ENCODE data around the gene IDE. TPM values are rescaled to one million over a fixed set of nuclear protein-coding genes. Genes with fewer than 3 reads are reported as not detected.
"Not testable (repeated sequence)": the region's sequence is repeated elsewhere in the genome, so short reads cannot be mapped to it uniquely, and the experiment has no call there.

IDE gene
- total RNA-seq, 1 experiment from 2014 or later = 41.2 TPM

- no peaks in the 10 kb centered on the region for H3K9me2 ChIP-seq (ENCODE audit: insufficient read depth)
- no peak overlapping the region for H2AFZ ChIP-seq
- no peaks in the 10 kb centered on the region for H3K27me3 ChIP-seq (ENCODE audit: insufficient read depth, low read depth)
- TF ChIP-seq EZH2 (IDR thresholded peaks at IDR 0.05; ENCODE audit: low read depth) = no peak
- TF ChIP-seq, protein P1, sequence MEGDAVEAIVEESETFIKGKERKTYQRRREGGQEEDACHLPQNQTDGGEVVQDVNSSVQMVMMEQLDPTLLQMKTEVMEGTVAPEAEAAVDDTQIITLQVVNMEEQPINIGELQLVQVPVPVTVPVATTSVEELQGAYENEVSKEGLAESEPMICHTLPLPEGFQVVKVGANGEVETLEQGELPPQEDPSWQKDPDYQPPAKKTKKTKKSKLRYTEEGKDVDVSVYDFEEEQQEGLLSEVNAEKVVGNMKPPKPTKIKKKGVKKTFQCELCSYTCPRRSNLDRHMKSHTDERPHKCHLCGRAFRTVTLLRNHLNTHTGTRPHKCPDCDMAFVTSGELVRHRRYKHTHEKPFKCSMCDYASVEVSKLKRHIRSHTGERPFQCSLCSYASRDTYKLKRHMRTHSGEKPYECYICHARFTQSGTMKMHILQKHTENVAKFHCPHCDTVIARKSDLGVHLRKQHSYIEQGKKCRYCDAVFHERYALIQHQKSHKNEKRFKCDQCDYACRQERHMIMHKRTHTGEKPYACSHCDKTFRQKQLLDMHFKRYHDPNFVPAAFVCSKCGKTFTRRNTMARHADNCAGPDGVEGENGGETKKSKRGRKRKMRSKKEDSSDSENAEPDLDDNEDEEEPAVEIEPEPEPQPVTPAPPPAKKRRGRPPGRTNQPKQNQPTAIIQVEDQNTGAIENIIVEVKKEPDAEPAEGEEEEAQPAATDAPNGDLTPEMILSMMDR (conservative IDR thresholded peaks at IDR 0.05) = no peak
- no peaks in the 10 kb centered on the region for H3F3A ChIP-seq (ENCODE audit: insufficient read depth, low read depth)
- ChIA-PET POLR2A (ENCODE audit: unreplicated experiment) (no interaction called here), CTCF (no interaction called here)
- no peak overlapping the region for H3K4me2 ChIP-seq
- H4K20me1 ChIP-seq (ENCODE audit: insufficient read depth) = no peaks in the 10 kb centered on the region
- no peak for DNase-seq
- H3K79me2 ChIP-seq (ENCODE audit: low read depth) = no peaks in the 10 kb centered on the region
- H3K36me3 ChIP-seq (ENCODE audit: low read depth) = no peaks in the 10 kb centered on the region
- no peaks in the 10 kb centered on the region for H3K4me1 ChIP-seq (replicated peaks; ENCODE audit: insufficient read depth)
- intact Hi-C loops (cut with micrococcal nuclease; ENCODE audit: unreplicated experiment) = no loop called here
- no peak overlapping the region for H3K4me3 ChIP-seq
- BruUV-seq (replicated peaks) = no TSS peak
- no peak overlapping the region for H3K27ac ChIP-seq
- H3K9me3 ChIP-seq (ENCODE audit: insufficient read depth, low read depth) = no peaks in the 10 kb centered on the region
Measured at GRCh38 chr10:92440578-92440977, 133.3 kb downstream of the IDE start.

GRCh38 chr10:92438220-92438619 is 135.7 kb downstream of the IDE start:
- CTCF ChIA-PET = no interaction called here
- no peaks in the 10 kb centered on the region for H3K36me3 ChIP-seq (ENCODE audit: low read depth)
- no peaks in the 10 kb centered on the region for H3K79me2 ChIP-seq (ENCODE audit: low read depth)
- H3K9me2 ChIP-seq (ENCODE audit: insufficient read depth) = no peaks in the 10 kb centered on the region
- no TSS peak for BruUV-seq (replicated peaks)
- no peaks in the 10 kb centered on the region for H4K20me1 ChIP-seq (ENCODE audit: insufficient read depth)
- H3K4me3 ChIP-seq = no peak overlapping the region
- POLR2A ChIA-PET (ENCODE audit: unreplicated experiment) = no interaction called here
- no peaks in the 10 kb centered on the region for H3F3A ChIP-seq (ENCODE audit: insufficient read depth, low read depth)
- H2AFZ ChIP-seq = no peak overlapping the region
- H3K4me2 ChIP-seq = no peak overlapping the region
- no peaks in the 10 kb centered on the region for H3K9me3 ChIP-seq (ENCODE audit: insufficient read depth, low read depth)
- intact Hi-C loops (cut with micrococcal nuclease; ENCODE audit: unreplicated experiment) = loop anchor here (10.0 kb wide), 1 partner anchor 523 kb away; no protein-coding TSS in a partner anchor
- no peak overlapping the region for H3K27ac ChIP-seq
- H3K4me1 ChIP-seq (replicated peaks; ENCODE audit: insufficient read depth) = no peaks in the 10 kb centered on the region
- H3K27me3 ChIP-seq (ENCODE audit: insufficient read depth, low read depth) = no peaks in the 10 kb centered on the region
- DNase-seq = no peak
- no peak for TF ChIP-seq EZH2 (IDR thresholded peaks at IDR 0.05; ENCODE audit: low read depth)
- TF ChIP-seq, protein P1 (conservative IDR thresholded peaks at IDR 0.05) = no peak

GRCh38 chr10:92436611-92437010 is 137.3 kb downstream of the IDE start:
- H3K4me2 ChIP-seq = no peak overlapping the region
- no peaks in the 10 kb centered on the region for H4K20me1 ChIP-seq (ENCODE audit: insufficient read depth)
- no peak for TF ChIP-seq EZH2 (IDR thresholded peaks at IDR 0.05; ENCODE audit: low read depth)
- TF ChIP-seq, protein P1 (conservative IDR thresholded peaks at IDR 0.05) = no peak
- ChIA-PET POLR2A (ENCODE audit: unreplicated experiment) (no interaction called here), CTCF (interaction anchor here (0.6 kb wide), 1 partner anchor 528 kb away, joined by 10 read pairs; no protein-coding TSS in a partner anchor)
- H2AFZ ChIP-seq = no peak overlapping the region
- H3K4me1 ChIP-seq (replicated peaks; ENCODE audit: insufficient read depth) = no peaks in the 10 kb centered on the region
- intact Hi-C loops (cut with micrococcal nuclease; ENCODE audit: unreplicated experiment) = loop anchor here (10.0 kb wide), 1 partner anchor 522 kb away; no protein-coding TSS in a partner anchor
- no peaks in the 10 kb centered on the region for H3K9me2 ChIP-seq (ENCODE audit: insufficient read depth)
- H3K27ac ChIP-seq = no peak overlapping the region
- DNase-seq = no peak
- no peaks in the 10 kb centered on the region for H3K36me3 ChIP-seq (ENCODE audit: low read depth)
- H3K27me3 ChIP-seq (ENCODE audit: insufficient read depth, low read depth) = no peaks in the 10 kb centered on the region
- H3K79me2 ChIP-seq (ENCODE audit: low read depth) = no peaks in the 10 kb centered on the region
- BruUV-seq (replicated peaks) = no TSS peak
- no peaks in the 10 kb centered on the region for H3F3A ChIP-seq (ENCODE audit: insufficient read depth, low read depth)
- H3K9me3 ChIP-seq (ENCODE audit: insufficient read depth, low read depth) = no peaks in the 10 kb centered on the region
- no peak overlapping the region for H3K4me3 ChIP-seq

GRCh38 chr10:92436065-92436464 is 137.8 kb downstream of the IDE start:
- DNase-seq; H3K4me1 ChIP-seq (replicated peaks; ENCODE audit: insufficient read depth); H3K4me3 ChIP-seq; BruUV-seq (replicated peaks); H3F3A ChIP-seq (ENCODE audit: insufficient read depth, low read depth); H3K27ac ChIP-seq; H2AFZ ChIP-seq; H4K20me1 ChIP-seq (ENCODE audit: insufficient read depth); H3K4me2 ChIP-seq; POLR2A ChIA-PET (ENCODE audit: unreplicated experiment); H3K27me3 ChIP-seq (ENCODE audit: insufficient read depth, low read depth); H3K36me3 ChIP-seq (ENCODE audit: low read depth); H3K79me2 ChIP-seq (ENCODE audit: low read depth); H3K9me2 ChIP-seq (ENCODE audit: insufficient read depth); H3K9me3 ChIP-seq (ENCODE audit: insufficient read depth, low read depth): not testable (repeated sequence)
- CTCF ChIA-PET = interaction anchor here (0.6 kb wide), 1 partner anchor 529 kb away, joined by 10 read pairs; no protein-coding TSS in a partner anchor
- intact Hi-C loops (cut with micrococcal nuclease; ENCODE audit: unreplicated experiment) = loop anchor here (10.0 kb wide), 1 partner anchor 521 kb away; no protein-coding TSS in a partner anchor
